Heart left ventricle (tissue), 13 donors: Measurements from ENCODE around the gene POMC.

Source experiments
- CTCF ChIP-seq, 12 donors: fragments of 200-600 bp; sonication (generic) in 4 of 12; IDR thresholded peaks; one replicate each; pipeline versions ENCODE4 v1.5.0 to v1.8.0; 2018 to 2022; ENCODE audit warnings: antibody characterized with exemption in 12 of 12, mild to moderate bottlenecking in 5 of 12
- POLR2A ChIP-seq, 2 donors: fragments of 450-650 bp; IDR thresholded peaks; one replicate each; pipeline ENCODE4 v1.6.1; 2017; ENCODE audit warnings: antibody characterized with exemption in 2 of 2, mild to moderate bottlenecking in 2 of 2, moderate library complexity in 2 of 2
- donor health status: ischemic (EF 13 %, LVEDD 7.1; RV severe dilation, severe dysfunction).
- donor health status: DM: no; HTN: yes; CAD: no.
- donor health status: DM: no; HTN: no; CAD: no.
- donor health status: ischemic (EF 25% LVEDD 6.9; RV normal size, moderate dysfunction).
- donor health status: ischemic (EF 25% LVEDD 5.7; RV mildly dilated, moderate dysfunction).
- donor health status: ischemic (EF 35%, LVEDD 5.7; RV mildly dilated, moderate dysfunction).
- donor health status: nonischemic (EF 11% LVEDD 7.7; RV severe dilation, severe dysfunction).
- donor health status: DM: yes; HTN: yes; CAD: no.
- donor health status: PGD.
- donor health status: ischemic (EF 29% LVEDD 5.4; RV normal size, mild dysfunction).
- donor health status: nonischemic (EF 23%, LVEDD 6.1; RV moderate dilation, normal function).

- TF ChIP-seq CTCF (IDR thresholded peaks at IDR 0.05), result no peak
- TF ChIP-seq POLR2A (IDR thresholded peaks at IDR 0.05), result no peak
Observed at GRCh38 chr2:25176138-25176537, 7.8 kb upstream of the POMC start.
